NT2/D1 (cell line): Measurements from ENCODE around the gene RNF212B.
A peak's percentile ranks its signal among the peaks of the same experiment; 100 is the strongest.
"Not testable (repeated sequence)": the region's sequence is repeated elsewhere in the genome, so short reads cannot be mapped to it uniquely, and the experiment has no call there.

Source experiments
- DNase-seq: peaks from one replicate; pipeline ENCODE4 v3.0.0-alpha.2; 2011; ENCODE audit warnings: low read depth, low spot score
- H3K27me3 ChIP-seq: 2 replicates; pipeline ENCODE4 v1.6.0; 2011; ENCODE audit warnings: mild to moderate bottlenecking; ENCODE audit not compliant: insufficient read length, insufficient read depth
- H3K36me3 ChIP-seq: 2 replicates; pipeline ENCODE4 v1.6.1; 2011; ENCODE audit warnings: mild to moderate bottlenecking, low read length, mixed read lengths; ENCODE audit not compliant: insufficient read depth, insufficient read length
- H3K4me1 ChIP-seq: 2 replicates; pipeline ENCODE4 v1.5.1; 2011; ENCODE audit not compliant: insufficient read depth, insufficient read length
- H3K4me3 ChIP-seq: 2 replicates; pipeline ENCODE4 v1.5.1; 2011; ENCODE audit warnings: low read depth; ENCODE audit not compliant: insufficient read length
- H3K9ac ChIP-seq: 2 replicates; pipeline ENCODE4 v1.6.0; 2011; ENCODE audit warnings: low read depth; ENCODE audit not compliant: insufficient read length
- H3K9me3 ChIP-seq: 2 replicates; pipeline ENCODE4 v1.5.1; 2011; ENCODE audit warnings: mild to moderate bottlenecking, low read length; ENCODE audit not compliant: insufficient read depth
- SUZ12 ChIP-seq: IDR thresholded peaks from 2 replicates; pipeline ENCODE4 v1.6.1; 2011; ENCODE audit not compliant: insufficient read length, insufficient read depth; ENCODE audit errors: extremely low read depth
- YY1 ChIP-seq: IDR thresholded peaks from 2 replicates; pipeline ENCODE4 v1.6.1; 2011; ENCODE audit not compliant: insufficient read length, insufficient read depth
- ZNF274 ChIP-seq: IDR thresholded peaks from 2 replicates; pipeline ENCODE4 v1.6.1; 2011; ENCODE audit warnings: mild to moderate bottlenecking, low read depth, low read length

The RNF212B gene

GRCh38 chr14:23237772-23238594 is at the start of gene RNF212B:
Gene RNF212B (plus strand): TSS chr14:23237936. CDS start chr14:23240346, 2,410 bp downstream.
- Histone ChIP-seq H3K9ac (no peak within 1 kb of the TSS), H3K36me3 (no peaks in the 10 kb centered on the region), H3K4me3 (peak within 1 kb of the TSS; percentile 30)

GRCh38 chr14:23193432-23193831 is 44.3 kb upstream of the RNF212B start:
- Histone ChIP-seq H3K4me3 (no peak overlapping the region), H3K9ac (no peak overlapping the region), H3K4me1 (no peaks in the 10 kb centered on the region), H3K27me3 (no peaks in the 10 kb centered on the region), H3K36me3 (no peaks in the 10 kb centered on the region), H3K9me3 (no peaks in the 10 kb centered on the region)
- TF ChIP-seq ZNF274: no peak
- no peak for TF ChIP-seq YY1
- no peak for TF ChIP-seq SUZ12
- no peak for DNase-seq

More at GRCh38 chr14:23237772-23238594, at the start of gene RNF212B:
- no peaks in the 10 kb centered on the region for H3K9me3 ChIP-seq
- no peaks in the 10 kb centered on the region for H3K4me1 ChIP-seq
- DNase-seq: peak; percentile 78
- TF ChIP-seq YY1 (no peak), SUZ12 (no peak), ZNF274 (no peak)
- H3K27me3 ChIP-seq: no peaks in the 10 kb centered on the region

- Histone ChIP-seq H3K36me3 (no peaks in the 10 kb centered on the region), H3K4me1 (no peaks in the 10 kb centered on the region), H3K4me3 (no peak overlapping the region), H3K9ac (no peak overlapping the region), H3K9me3 (no peaks in the 10 kb centered on the region), H3K27me3 (no peaks in the 10 kb centered on the region)
- no peak for DNase-seq
- no peak for TF ChIP-seq ZNF274
- no peak for TF ChIP-seq YY1
- no peak for TF ChIP-seq SUZ12
Observed at GRCh38 chr14:23195552-23196101, 42.1 kb upstream of the RNF212B start.

- H3K9ac ChIP-seq, H3K36me3 ChIP-seq, H3K4me3 ChIP-seq, H3K27me3 ChIP-seq, H3K9me3 ChIP-seq, DNase-seq, H3K4me1 ChIP-seq: not testable (repeated sequence)
Observed at GRCh38 chr14:23196487-23196886, 41.2 kb upstream of the RNF212B start.

- not testable (repeated sequence) for H3K27me3 ChIP-seq, DNase-seq, H3K9me3 ChIP-seq, H3K4me1 ChIP-seq, H3K4me3 ChIP-seq, H3K9ac ChIP-seq, H3K36me3 ChIP-seq
Observed at GRCh38 chr14:23199141-23199540, 38.6 kb upstream of the RNF212B start.

GRCh38 chr14:23202001-23202400 is 35.7 kb upstream of the RNF212B start:
- Histone ChIP-seq H3K9ac (no peak overlapping the region), H3K9me3 (no peaks in the 10 kb centered on the region), H3K4me1 (no peaks in the 10 kb centered on the region), H3K36me3 (no peaks in the 10 kb centered on the region), H3K27me3 (no peaks in the 10 kb centered on the region), H3K4me3 (no peak overlapping the region)
- TF ChIP-seq ZNF274: no peak
- no peak for TF ChIP-seq SUZ12
- no peak for TF ChIP-seq YY1
- no peak for DNase-seq

- Histone ChIP-seq H3K27me3 (no peaks in the 10 kb centered on the region), H3K4me3 (no peak overlapping the region), H3K9ac (no peak overlapping the region), H3K36me3 (no peaks in the 10 kb centered on the region), H3K4me1 (no peaks in the 10 kb centered on the region), H3K9me3 (no peaks in the 10 kb centered on the region)
- TF ChIP-seq SUZ12 (no peak), ZNF274 (no peak), YY1 (no peak)
- DNase-seq: no peak
Observed at GRCh38 chr14:23206422-23207145, 31.2 kb upstream of the RNF212B start.
